GM10266 (cell line): ENCODE measurements around the gene NKAIN4.

Experiments
- DNase-seq: peaks from one replicate; pipeline ENCODE4 v3.0.0; 2012; ENCODE audit errors: extremely low spot score
- TF ChIP-seq, protein P1 (sequence below): IDR thresholded peaks from 2 replicates; pipeline ENCODE4 v1.5.1; 2012; ENCODE audit warnings: mild to moderate bottlenecking, low read depth; ENCODE audit not compliant: control insufficient read depth, insufficient read depth; ENCODE audit errors: missing control alignments

The NKAIN4 gene

DNA sequence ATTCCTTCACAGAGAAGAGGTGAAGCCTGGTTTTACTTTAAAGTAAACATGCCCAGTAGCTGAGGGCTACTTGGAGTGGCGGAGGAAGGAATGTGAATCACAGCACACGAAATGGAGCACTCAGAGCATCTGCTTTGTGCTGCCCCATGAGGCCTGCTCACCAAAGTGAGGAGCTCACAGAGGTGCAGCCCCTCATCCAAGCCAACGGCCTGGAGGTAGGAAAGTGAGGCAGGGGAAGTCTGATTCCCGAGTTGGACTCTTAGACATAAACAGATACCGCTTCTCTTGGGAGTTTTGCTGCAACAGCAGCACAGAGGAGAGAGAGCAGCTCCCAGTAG, 41.9 kb downstream of the NKAIN4 start:
- TF ChIP-seq, protein P1, sequence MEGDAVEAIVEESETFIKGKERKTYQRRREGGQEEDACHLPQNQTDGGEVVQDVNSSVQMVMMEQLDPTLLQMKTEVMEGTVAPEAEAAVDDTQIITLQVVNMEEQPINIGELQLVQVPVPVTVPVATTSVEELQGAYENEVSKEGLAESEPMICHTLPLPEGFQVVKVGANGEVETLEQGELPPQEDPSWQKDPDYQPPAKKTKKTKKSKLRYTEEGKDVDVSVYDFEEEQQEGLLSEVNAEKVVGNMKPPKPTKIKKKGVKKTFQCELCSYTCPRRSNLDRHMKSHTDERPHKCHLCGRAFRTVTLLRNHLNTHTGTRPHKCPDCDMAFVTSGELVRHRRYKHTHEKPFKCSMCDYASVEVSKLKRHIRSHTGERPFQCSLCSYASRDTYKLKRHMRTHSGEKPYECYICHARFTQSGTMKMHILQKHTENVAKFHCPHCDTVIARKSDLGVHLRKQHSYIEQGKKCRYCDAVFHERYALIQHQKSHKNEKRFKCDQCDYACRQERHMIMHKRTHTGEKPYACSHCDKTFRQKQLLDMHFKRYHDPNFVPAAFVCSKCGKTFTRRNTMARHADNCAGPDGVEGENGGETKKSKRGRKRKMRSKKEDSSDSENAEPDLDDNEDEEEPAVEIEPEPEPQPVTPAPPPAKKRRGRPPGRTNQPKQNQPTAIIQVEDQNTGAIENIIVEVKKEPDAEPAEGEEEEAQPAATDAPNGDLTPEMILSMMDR: no peak
- DNase-seq: no peak

DNA sequence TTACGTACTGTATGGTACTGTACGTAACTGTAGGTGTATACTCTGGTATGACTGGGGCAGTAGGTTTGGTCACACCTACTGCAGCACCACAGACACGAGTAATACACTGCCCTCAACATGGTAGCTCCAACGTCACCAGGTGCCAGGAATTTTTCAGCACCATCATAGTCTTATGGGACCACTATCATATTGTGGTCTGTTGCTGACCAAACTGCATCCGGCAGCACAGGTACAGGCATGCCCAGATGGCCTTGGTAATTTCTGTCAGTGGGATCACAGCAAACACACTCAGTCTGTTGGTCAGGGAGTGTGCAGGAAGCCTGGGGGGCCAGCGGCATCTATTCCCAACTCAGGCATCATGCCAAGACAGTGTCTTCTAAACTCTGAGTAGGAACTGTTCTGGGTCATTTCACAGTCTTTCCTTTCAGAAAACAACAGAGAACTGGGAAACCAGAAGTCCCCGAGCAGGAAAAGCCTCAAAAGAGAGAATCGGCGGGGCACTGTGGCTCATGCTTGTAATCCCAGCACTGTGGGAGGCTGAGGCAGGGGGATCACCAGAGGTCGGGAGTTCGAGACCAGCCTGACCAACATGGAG, 44.2 kb downstream of the NKAIN4 start:
- DNase-seq: no peak
- TF ChIP-seq, protein P1: no peak

DNA sequence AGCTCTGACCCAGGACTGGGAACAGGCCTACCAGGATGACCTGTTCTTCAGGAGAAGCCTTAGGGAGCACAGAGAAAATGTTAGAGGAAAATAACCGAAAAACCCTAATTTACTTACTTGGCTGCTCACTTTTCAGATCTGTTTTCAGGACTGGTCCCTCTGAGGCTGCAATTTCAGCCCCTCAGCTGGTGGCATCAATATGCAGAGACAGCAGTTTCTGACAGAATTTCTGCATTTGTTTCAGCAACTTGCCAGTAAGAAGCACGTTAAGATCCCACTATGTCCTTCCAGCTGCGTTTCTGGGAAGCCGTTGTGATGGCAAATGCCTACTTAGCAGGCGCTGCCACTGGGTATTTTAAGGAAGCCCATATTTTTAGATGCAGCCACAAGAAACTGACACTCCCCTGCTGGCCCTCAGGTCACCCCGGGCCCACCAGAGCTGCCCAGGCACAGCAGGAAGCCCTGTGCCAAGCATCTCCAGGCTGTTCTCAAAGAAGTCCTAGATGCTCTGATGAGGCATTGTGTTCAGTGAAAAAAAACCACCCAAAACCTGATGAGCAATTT, 45.8 kb downstream of the NKAIN4 start:
- TF ChIP-seq, protein P1: no peak
- no peak for DNase-seq

DNA sequence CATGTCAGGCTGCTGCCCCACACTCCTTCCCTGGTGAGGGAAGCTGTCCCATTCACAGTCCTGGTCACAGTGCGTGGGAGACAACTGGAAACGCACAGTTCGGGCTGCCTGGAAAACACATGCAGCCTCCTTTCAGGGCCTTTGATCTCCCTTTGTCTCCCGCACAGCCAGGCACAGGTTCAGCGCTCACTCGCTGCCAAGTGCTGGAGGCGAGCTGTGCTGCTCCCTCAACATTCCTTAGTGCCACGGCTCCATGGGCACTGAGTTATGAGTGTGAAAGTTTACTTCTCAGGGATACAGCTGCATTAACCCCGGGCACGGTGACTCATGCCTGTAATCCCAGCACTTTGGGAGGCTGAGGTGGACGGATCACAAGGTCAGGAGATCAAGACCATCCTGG, 47.4 kb downstream of the NKAIN4 start:
- no peak for DNase-seq
- TF ChIP-seq, protein P1: no peak

DNA sequence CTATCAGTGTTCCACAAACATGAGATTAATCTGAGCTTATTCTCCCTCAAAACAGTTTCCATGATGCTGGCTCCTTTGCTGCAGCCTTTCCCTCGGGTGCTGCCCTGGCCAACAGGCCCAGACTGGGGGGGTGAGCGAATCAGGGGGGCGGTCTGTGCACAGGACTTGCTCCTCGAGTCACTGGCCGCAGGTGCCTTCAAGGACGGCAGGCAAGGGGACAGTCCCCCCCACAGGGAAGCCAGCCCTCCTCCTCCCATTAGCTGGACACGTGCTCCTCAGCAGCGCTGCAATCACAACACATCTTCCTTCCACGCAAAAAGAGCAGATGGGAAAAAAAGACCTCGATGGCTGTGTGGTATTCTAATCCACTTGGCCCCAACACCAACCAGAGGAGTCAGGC, 48.4 kb downstream of the NKAIN4 start:
- no peak for DNase-seq
- TF ChIP-seq, protein P1: no peak

DNA sequence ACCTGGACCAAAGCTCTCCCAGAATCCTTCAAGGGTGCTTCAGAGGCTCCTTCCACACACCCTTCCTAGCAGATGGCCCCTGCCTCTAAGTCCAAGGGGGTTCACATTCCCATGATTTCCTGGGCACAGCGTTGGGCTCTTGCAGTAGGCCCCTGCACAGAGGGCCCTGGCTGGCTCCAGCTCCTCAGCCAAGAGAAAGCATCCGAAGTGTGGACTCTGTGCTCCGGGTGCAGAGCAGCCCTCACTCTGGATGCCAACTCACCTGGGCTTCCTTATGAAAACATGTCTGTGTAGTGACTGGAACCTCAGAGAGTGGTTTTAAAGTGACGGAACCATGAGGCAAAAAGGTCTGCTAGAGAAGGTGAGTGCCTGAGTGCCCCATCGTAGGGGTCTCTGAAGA, 49.9 kb downstream of the NKAIN4 start:
- no peak for DNase-seq
- TF ChIP-seq, protein P1: no peak

DNA sequence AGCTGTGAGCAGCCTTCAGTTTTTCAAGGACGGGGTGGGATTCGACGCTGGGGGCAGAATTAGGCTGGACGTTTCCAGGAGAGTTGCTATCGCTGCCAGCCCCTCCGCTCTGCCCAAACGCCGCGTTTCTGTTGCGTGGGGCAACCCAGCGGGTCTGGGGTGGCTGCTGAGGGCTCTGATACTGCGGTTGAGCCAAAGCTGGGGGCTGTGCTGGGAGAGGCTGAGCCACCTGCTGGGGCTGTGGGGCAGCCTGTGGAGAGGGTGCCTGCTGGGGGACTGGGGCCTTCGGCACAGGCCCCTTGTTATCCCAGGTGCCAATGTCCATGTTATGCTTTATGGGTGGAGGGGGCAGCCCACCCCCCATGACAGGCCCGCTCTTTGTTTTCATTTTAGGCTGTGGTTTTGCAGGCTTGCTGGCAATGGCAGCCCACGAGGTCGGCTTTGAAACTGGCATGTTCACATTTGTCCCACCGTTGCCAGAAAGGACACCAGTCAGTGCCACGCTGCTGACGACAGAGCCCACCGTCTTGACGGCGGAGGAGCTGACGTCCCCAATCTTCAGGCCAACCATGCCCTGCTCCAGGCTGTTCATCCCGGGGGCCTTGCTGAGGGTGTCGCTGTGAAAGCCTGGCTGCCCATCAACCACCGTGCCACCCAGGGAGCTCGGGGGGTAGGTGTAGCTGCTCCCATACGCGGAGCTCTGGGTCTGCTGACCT, 51.3 kb downstream of the NKAIN4 start:
- DNase-seq: no peak

More for the DNA sequence above, 51.3 kb downstream of the NKAIN4 start:
- TF ChIP-seq, protein P1: no peak
